IMR-90 (cell line): ENCODE results near the gene L3MBTL4. TPM values are rescaled to one million over a fixed set of nuclear protein-coding genes. Genes with fewer than 3 reads are reported as not detected.

Experiments
- ATAC-seq: fragments of 200-7000 bp; cut with Tn5 transposase; 2 replicates; pipeline ENCODE4 v1.9.1; 2020; ENCODE audit warnings: low read depth, mild to moderate bottlenecking, moderate library complexity
- BruUV-seq: library from RNA; stranded (reverse); fragments of 400-500 nt; replicated peaks from 2 replicates; lab custom pipeline; 2021; lab: Mats Ljungman, UMichigan
- CTCF ChIA-PET: fragments of 300-600 bp; formaldehyde crosslinking; extraction: SDS; loops from one replicate; lab custom pipeline; 2021; ENCODE audit warnings: antibody characterized with exemption; lab: Yijun Ruan, JAX
- POLR2A ChIA-PET: fragments of 300-600 bp; sonication (Branson Sonifier 250); formaldehyde crosslinking; loops from one replicate; lab custom pipeline; 2022; ENCODE audit warnings: antibody characterized with exemption; ENCODE audit not compliant: unreplicated experiment; lab: Charles Lee
- DNase-seq: peaks from one replicate; pipeline ENCODE4 v3.0.0; 2013
- H2AFZ ChIP-seq: replicated peaks from 2 replicates; pipeline ENCODE3; 2013; ENCODE audit warnings: low read length, mild to moderate bottlenecking; ENCODE audit not compliant: poor library complexity
- H2AK5ac ChIP-seq: 2 replicates; pipeline ENCODE4 v1.6.1; 2013; ENCODE audit warnings: low read depth, low read length, inconsistent platforms
- H2AK9ac ChIP-seq: replicated peaks from 2 replicates; pipeline ENCODE3; 2013; ENCODE audit warnings: mild to moderate bottlenecking, low read depth, low read length, moderate library complexity; ENCODE audit not compliant: poor library complexity
- H2BK120ac ChIP-seq: 2 replicates; pipeline ENCODE4 v1.6.1; 2013; ENCODE audit warnings: low read depth, low read length, inconsistent platforms
- H2BK15ac ChIP-seq: 3 replicates; pipeline ENCODE4 v1.6.1; 2013; ENCODE audit warnings: low read depth, low read length, inconsistent platforms
- H2BK20ac ChIP-seq: 2 replicates; pipeline ENCODE4 v1.6.1; 2013; ENCODE audit warnings: low read depth, mild to moderate bottlenecking, inconsistent platforms, low read length, moderate library complexity
- H2BK5ac ChIP-seq: 2 replicates; pipeline ENCODE4 v1.6.1; 2013; ENCODE audit warnings: mild to moderate bottlenecking, low read depth, low read length, inconsistent platforms; ENCODE audit not compliant: poor library complexity, severe bottlenecking
- H3K14ac ChIP-seq: replicated peaks from 2 replicates; pipeline ENCODE4 v1.6.1; 2013; ENCODE audit warnings: low read depth, low read length, inconsistent platforms
- H3K18ac ChIP-seq: 2 replicates; pipeline ENCODE4 v1.6.1; 2013; ENCODE audit warnings: low read depth, low read length, control low read depth
- H3K23ac ChIP-seq: 2 replicates; pipeline ENCODE4 v1.6.1; 2013; ENCODE audit warnings: low read depth, low read length, inconsistent platforms
- H3K27ac ChIP-seq: 2 replicates; pipeline ENCODE4 v1.5.1; 2013; ENCODE audit warnings: mild to moderate bottlenecking, control low read depth, low read length; ENCODE audit not compliant: insufficient read depth
- H3K27me3 ChIP-seq: 2 replicates; pipeline ENCODE4 v1.6.1; 2013; ENCODE audit warnings: low read length; ENCODE audit not compliant: control insufficient read depth, insufficient read depth
- H3K36me3 ChIP-seq: 2 replicates; pipeline ENCODE4 v1.6.1; 2013; ENCODE audit warnings: low read length, mixed read lengths; ENCODE audit not compliant: control insufficient read depth, insufficient read depth
- H3K4ac ChIP-seq: 2 replicates; pipeline ENCODE4 v1.6.1; 2013; ENCODE audit warnings: low read depth, low read length, inconsistent platforms
- H3K4me1 ChIP-seq: 2 replicates; pipeline ENCODE4 v1.6.1; 2013; ENCODE audit warnings: low read length, mixed read lengths; ENCODE audit not compliant: control insufficient read depth, insufficient read depth
- H3K4me2 ChIP-seq: 2 replicates; pipeline ENCODE4 v1.6.1; 2013; ENCODE audit warnings: low read depth, mild to moderate bottlenecking, control low read depth, low read length, moderate library complexity
- H3K4me3 ChIP-seq: 2 replicates; pipeline ENCODE4 v1.5.1; 2013; ENCODE audit warnings: low read depth, mild to moderate bottlenecking, control low read depth, low read length, moderate library complexity; ENCODE audit not compliant: insufficient read depth
- H3K56ac ChIP-seq: 2 replicates; pipeline ENCODE4 v1.6.1; 2013; ENCODE audit warnings: low read length, inconsistent platforms; ENCODE audit not compliant: insufficient read depth; ENCODE audit errors: extremely low read depth
- H3K79me1 ChIP-seq, 2 experiments: 2 replicates each; pipeline ENCODE4 v1.6.1; 2013; ENCODE audit warnings: low read length in 2 of 2, inconsistent platforms in 1 of 2, low read depth in 1 of 2
- H3K9ac ChIP-seq: 2 replicates; pipeline ENCODE4 v1.6.1; 2013; ENCODE audit warnings: low read depth, low read length, control low read depth
- H3K9me1 ChIP-seq: 2 replicates; pipeline ENCODE4 v1.6.1; 2013; ENCODE audit warnings: low read length, inconsistent platforms; ENCODE audit not compliant: insufficient read depth
- H3K9me3 ChIP-seq: 2 replicates; pipeline ENCODE4 v1.6.1; 2013; ENCODE audit warnings: low read length; ENCODE audit not compliant: control insufficient read depth, insufficient read depth
- H4K20me1 ChIP-seq: 2 replicates; pipeline ENCODE4 v1.6.1; 2013; ENCODE audit warnings: low read length, inconsistent platforms; ENCODE audit not compliant: insufficient read depth
- H4K5ac ChIP-seq: 2 replicates; pipeline ENCODE4 v1.6.1; 2013; ENCODE audit warnings: mild to moderate bottlenecking, low read depth, low read length, control low read depth
- H4K8ac ChIP-seq, 2 experiments: 2 replicates each; pipeline ENCODE4 v1.6.1; 2013; ENCODE audit warnings: low read depth in 2 of 2, low read length in 2 of 2, control low read depth in 1 of 2, inconsistent platforms in 1 of 2
- H4K91ac ChIP-seq: 2 replicates; pipeline ENCODE4 v1.6.1; 2013; ENCODE audit warnings: low read depth, low read length, inconsistent platforms; ENCODE audit not compliant: insufficient read depth
- CEBPB ChIP-seq: IDR thresholded peaks from 2 replicates; pipeline ENCODE4 v1.6.1; 2012; ENCODE audit warnings: low read depth, low read length, improper control_type of control experiment
- CHD1 ChIP-seq: IDR thresholded peaks from 2 replicates; pipeline ENCODE4 v1.6.1; 2012; ENCODE audit warnings: low read depth, low read length, improper control_type of control experiment
- CTCF ChIP-seq: conservative IDR thresholded peaks from 2 replicates; pipeline ENCODE4 v1.5.1; 2012; ENCODE audit warnings: mild to moderate bottlenecking, low read depth, low read length, improper control_type of control experiment
- FOS ChIP-seq: fragments of 150-350 bp; IDR thresholded peaks from 2 replicates; pipeline ENCODE4 v1.6.1; 2016; ENCODE audit warnings: low read depth, low read length
- POLR2A ChIP-seq: IDR thresholded peaks from 2 replicates; pipeline ENCODE4 v1.6.1; 2012; ENCODE audit warnings: mild to moderate bottlenecking, low read depth, low read length
- RAD21 ChIP-seq: IDR thresholded peaks from 2 replicates; pipeline ENCODE4 v1.6.1; 2012; ENCODE audit warnings: low read length, improper control_type of control experiment
- RCOR1 ChIP-seq: IDR thresholded peaks from 2 replicates; pipeline ENCODE4 v1.6.1; 2012; ENCODE audit warnings: mild to moderate bottlenecking, low read length, improper control_type of control experiment; ENCODE audit not compliant: insufficient replicate concordance
- RFX5 ChIP-seq: IDR thresholded peaks from 2 replicates; pipeline ENCODE4 v1.8.0; 2012; ENCODE audit warnings: low read depth, mild to moderate bottlenecking, low read length, moderate library complexity
- SMC3 ChIP-seq: fragments of 150-350 bp; IDR thresholded peaks from 2 replicates; pipeline ENCODE4 v1.6.1; 2016; ENCODE audit warnings: low read depth, mild to moderate bottlenecking, antibody characterized with exemption, low read length, moderate library complexity
- WGBS, 2 experiments: methylation state at CpG; one replicate each; pipeline versions ENCODE4 v1.1.5 to v1.1.7; 2013; ENCODE audit warnings: missing lambda C conversion rate in 2 of 2; ENCODE audit not compliant: insufficient read length in 1 of 2; ENCODE audit errors: extremely low coverage in 2 of 2; 5-methylcytosine and 5-hydroxymethylcytosine counted together
- dilution Hi-C: fragments of 300-500 bp; cut with HindIII; formaldehyde crosslinking; loops from one replicate; pipeline ENCODE4 v1.14.3; 2018; ENCODE audit warnings: low sequenced_read_pairs; ENCODE audit not compliant: unreplicated experiment
- in situ Hi-C: fragments of 300-500 bp; cut with MboI; formaldehyde crosslinking; loops from 3 replicates; pipeline ENCODE4 v1.14.3; 2019; ENCODE audit warnings: low sequenced_read_pairs, inconsistent platforms, mixed read lengths
- intact Hi-C: fragments of 100-400 bp; cut with micrococcal nuclease; formaldehyde crosslinking; loops from 2 replicates; pipeline ENCODE4 v1.10.0; 2022
- polyA plus RNA-seq, 3 experiments: library from polyadenylated mRNA; depleted of rRNA; stranded (reverse); fragments of >200 nt; gene quantifications; 2 replicates each; pipeline ENCODE4 v1.2.3, GENCODE V29; 2012; ENCODE audit warnings: low replicate concordance in 1 of 3
- total RNA-seq: library from RNA; depleted of rRNA; stranded (reverse); fragments of >200 nt; gene quantifications from 2 replicates; pipeline ENCODE4 v1.2.3, GENCODE V29; 2012
- TF ChIP-seq, protein P1 (sequence below): fragments of 150-350 bp; IDR thresholded peaks from 2 replicates; pipeline ENCODE4 v1.6.1; 2016; ENCODE audit warnings: low read depth, mild to moderate bottlenecking, low read length, moderate library complexity, borderline replicate concordance

The L3MBTL4 gene
- total and polyA plus RNA-seq, 2 of the 4 experiments (the other 2 are of a cell fraction): under 0.01 to 0.02 TPM

DNA sequence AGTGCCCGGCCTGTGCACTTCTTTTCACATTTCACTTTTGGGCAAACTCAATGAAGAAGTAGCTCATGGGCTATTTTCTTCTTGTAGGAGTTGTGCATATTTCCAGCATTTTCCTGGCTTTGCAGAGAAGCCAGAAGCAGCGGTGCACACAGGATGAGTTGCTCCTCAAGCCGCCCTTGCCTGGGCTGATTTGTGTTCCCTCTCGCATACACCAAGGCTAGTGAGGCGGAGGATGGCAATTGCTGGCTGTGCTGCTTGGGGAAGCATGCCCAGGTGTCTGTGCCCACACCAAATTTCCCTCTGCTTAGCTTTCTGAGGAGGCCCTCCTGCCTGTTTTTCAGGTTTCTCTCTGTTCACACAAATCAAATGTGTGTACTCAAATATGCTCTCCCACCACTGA is 434.0 kb downstream of the L3MBTL4 start:
- H3K27me3 ChIP-seq: no peaks in the 10 kb centered on the region
- no peak overlapping the region for H3K4ac ChIP-seq
- no peaks in the 10 kb centered on the region for H3K9me3 ChIP-seq
- no peaks in the 10 kb centered on the region for H3K36me3 ChIP-seq
- H4K20me1 ChIP-seq: no peaks in the 10 kb centered on the region
- intact Hi-C loops: no loop called here
- no peaks in the 10 kb centered on the region for H3K4me1 ChIP-seq
- H3K9ac ChIP-seq: no peak overlapping the region
- no TSS peak for BruUV-seq
- dilution Hi-C loops: no loop called here
- no peak overlapping the region for H2AK5ac ChIP-seq
- no peak for DNase-seq
- peaks cover 9% of the 10 kb centered on the region; the same call in 1 of the 2 replicates for H3K9me1 ChIP-seq
- H2AFZ ChIP-seq: no peak overlapping the region
- H4K91ac ChIP-seq: no peak overlapping the region
- H4K8ac ChIP-seq: no peak overlapping the region
- H4K5ac ChIP-seq: no peak overlapping the region
- H3K4me3 ChIP-seq: no peak overlapping the region
- TF ChIP-seq FOS: no peak
- TF ChIP-seq, protein P1, sequence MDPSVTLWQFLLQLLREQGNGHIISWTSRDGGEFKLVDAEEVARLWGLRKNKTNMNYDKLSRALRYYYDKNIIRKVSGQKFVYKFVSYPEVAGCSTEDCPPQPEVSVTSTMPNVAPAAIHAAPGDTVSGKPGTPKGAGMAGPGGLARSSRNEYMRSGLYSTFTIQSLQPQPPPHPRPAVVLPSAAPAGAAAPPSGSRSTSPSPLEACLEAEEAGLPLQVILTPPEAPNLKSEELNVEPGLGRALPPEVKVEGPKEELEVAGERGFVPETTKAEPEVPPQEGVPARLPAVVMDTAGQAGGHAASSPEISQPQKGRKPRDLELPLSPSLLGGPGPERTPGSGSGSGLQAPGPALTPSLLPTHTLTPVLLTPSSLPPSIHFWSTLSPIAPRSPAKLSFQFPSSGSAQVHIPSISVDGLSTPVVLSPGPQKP: no peak
- TF ChIP-seq POLR2A: no peak
- no peak for TF ChIP-seq RAD21
- TF ChIP-seq RFX5: no peak
- TF ChIP-seq SMC3: no peak
- no peak for TF ChIP-seq CEBPB
- TF ChIP-seq RCOR1: no peak
- no peak for TF ChIP-seq CTCF
- no peak for TF ChIP-seq CHD1
- no peak overlapping the region for H2BK15ac ChIP-seq
- no peak for ATAC-seq
- H2BK120ac ChIP-seq: no peak overlapping the region
- H3K14ac ChIP-seq: no peak overlapping the region
- no peak overlapping the region for H3K18ac ChIP-seq
- H2AK9ac ChIP-seq: no peak overlapping the region
- H2BK20ac ChIP-seq: no peak overlapping the region
- WGBS, 2 experiments: 93% methylated on average over 3 of the region's 5 CpGs; no CpG with 5 or more reads in 1 of the 2 experiments
- H2BK5ac ChIP-seq: no peak overlapping the region
- H3K79me1 ChIP-seq: no peaks in the 10 kb centered on the region
- H3K56ac ChIP-seq: no peak overlapping the region
- no peak overlapping the region for H3K27ac ChIP-seq
- ChIA-PET POLR2A (no interaction called here), CTCF (no interaction called here)
- H3K4me2 ChIP-seq: no peak overlapping the region
- in situ Hi-C loops: no loop called here
- H3K23ac ChIP-seq: no peak overlapping the region
